Uterus (tissue), 4 donors: ENCODE results near the gene SUPT4H1. TPM values are rescaled to one million over a fixed set of nuclear protein-coding genes. Genes with fewer than 3 reads are reported as not detected.

Source experiments
- DNase-seq, 2 donors: peaks; one replicate each; pipeline ENCODE4 v3.0.0-alpha.2; 2019 to 2020
- H3K27ac ChIP-seq, 2 donors: fragments of 200-600 bp; sonication (generic); 1 replicate in 1 of 2; 2 replicates in 1 of 2; pipeline ENCODE4 v1.5.1; 2016 to 2018
- H3K27me3 ChIP-seq, 2 donors: fragments of 200-600 bp; sonication (generic); one replicate each; pipeline ENCODE4 v1.5.1; 2018 to 2019; ENCODE audit warnings: control low read depth in 1 of 2
- H3K36me3 ChIP-seq, 2 donors: fragments of 200-600 bp; sonication (generic); one replicate each; pipeline ENCODE4 v1.5.1; 2019; ENCODE audit warnings: control low read depth in 1 of 2
- H3K4me1 ChIP-seq, 2 donors: fragments of 200-600 bp; sonication (generic); one replicate each; pipeline ENCODE4 v1.5.1; 2018 to 2019; ENCODE audit warnings: control low read depth in 1 of 2
- H3K4me3 ChIP-seq, 2 donors: fragments of 200-600 bp; sonication (generic); 1 replicate in 1 of 2; 2 replicates in 1 of 2; pipeline ENCODE4 v1.5.1; 2018 to 2019; ENCODE audit warnings: mild to moderate bottlenecking in 1 of 2
- H3K9me3 ChIP-seq, 2 donors: fragments of 200-600 bp; sonication (generic); one replicate each; pipeline ENCODE4 v1.5.1; 2019; ENCODE audit warnings: control low read depth in 1 of 2
- POLR2A ChIP-seq, 2 donors: fragments of 450-650 bp; IDR thresholded peaks; one replicate each; pipeline ENCODE4 v1.6.1; 2016; ENCODE audit warnings: antibody characterized with exemption in 2 of 2, mild to moderate bottlenecking in 1 of 2, moderate library complexity in 1 of 2
- intact Hi-C: fragments of 100-400 bp; cut with DNase I; formaldehyde crosslinking; loops from one replicate; pipeline ENCODE4 v1.15.1; 2023; ENCODE audit warnings: low total_unique reads
- total RNA-seq, 4 donors: library from RNA; depleted of rRNA in 3 of 4; stranded (reverse); fragments of >200 nt in 3 of 4; gene quantifications; one replicate each; pipeline versions ENCODE4 v1.1.0 to v1.2.4, GENCODE V29; 2014 to 2023
- TF ChIP-seq, protein P1 (sequence below), 4 experiments: fragments of 200-600 bp in 2 of 4; fragments of 450-650 bp in 2 of 4; sonication (generic) in 2 of 4; IDR thresholded peaks; one replicate each; pipeline ENCODE4 v1.5.1; 2016 to 2019; ENCODE audit warnings: antibody characterized with exemption in 4 of 4, mild to moderate bottlenecking in 2 of 4, moderate library complexity in 1 of 4
- donor health status: DM: yes; HTN: yes; CAD: no.

Gene SUPT4H1
- total RNA-seq, 4 donors from 2014 or later = 31.1 to 267 (median 98.1) TPM

DNA sequence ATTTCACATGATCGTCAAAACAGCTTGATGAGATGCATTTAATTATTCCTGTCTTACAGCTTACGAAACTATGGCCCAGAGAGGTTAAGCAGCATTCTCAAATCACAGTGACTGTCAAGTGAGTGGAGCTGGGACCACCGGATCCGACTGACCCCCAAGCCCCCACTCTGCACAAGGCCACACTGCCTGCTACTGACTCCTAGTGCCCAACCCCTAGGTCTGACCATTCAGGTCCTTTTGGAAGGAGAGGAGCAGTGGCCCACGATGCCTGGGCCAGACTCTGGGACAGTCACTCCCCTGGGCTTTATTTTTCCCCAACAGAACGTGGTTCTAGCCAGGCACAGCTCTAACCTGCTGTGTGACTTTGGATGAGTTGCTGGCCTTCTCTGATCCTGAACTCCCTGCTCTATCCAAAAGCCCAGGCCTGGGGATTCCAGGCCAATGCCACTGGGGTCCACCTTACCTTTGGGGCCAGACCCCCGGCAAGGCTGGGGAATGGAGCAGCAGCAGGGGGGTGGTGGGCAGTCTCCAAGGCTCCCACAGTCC is 33.3 kb downstream of the SUPT4H1 start:
- intact Hi-C loops = no loop called here
- Histone ChIP-seq H3K4me1 (no peaks in the 10 kb centered on the region), H3K27ac (no peak overlapping the region), H3K9me3 (no peaks in the 10 kb centered on the region), H3K36me3 (no peaks in the 10 kb centered on the region), H3K4me3 (no peak overlapping the region), H3K27me3 (no peaks in the 10 kb centered on the region)
- DNase-seq = peak; percentile 3 to 9
- TF ChIP-seq, protein P1, sequence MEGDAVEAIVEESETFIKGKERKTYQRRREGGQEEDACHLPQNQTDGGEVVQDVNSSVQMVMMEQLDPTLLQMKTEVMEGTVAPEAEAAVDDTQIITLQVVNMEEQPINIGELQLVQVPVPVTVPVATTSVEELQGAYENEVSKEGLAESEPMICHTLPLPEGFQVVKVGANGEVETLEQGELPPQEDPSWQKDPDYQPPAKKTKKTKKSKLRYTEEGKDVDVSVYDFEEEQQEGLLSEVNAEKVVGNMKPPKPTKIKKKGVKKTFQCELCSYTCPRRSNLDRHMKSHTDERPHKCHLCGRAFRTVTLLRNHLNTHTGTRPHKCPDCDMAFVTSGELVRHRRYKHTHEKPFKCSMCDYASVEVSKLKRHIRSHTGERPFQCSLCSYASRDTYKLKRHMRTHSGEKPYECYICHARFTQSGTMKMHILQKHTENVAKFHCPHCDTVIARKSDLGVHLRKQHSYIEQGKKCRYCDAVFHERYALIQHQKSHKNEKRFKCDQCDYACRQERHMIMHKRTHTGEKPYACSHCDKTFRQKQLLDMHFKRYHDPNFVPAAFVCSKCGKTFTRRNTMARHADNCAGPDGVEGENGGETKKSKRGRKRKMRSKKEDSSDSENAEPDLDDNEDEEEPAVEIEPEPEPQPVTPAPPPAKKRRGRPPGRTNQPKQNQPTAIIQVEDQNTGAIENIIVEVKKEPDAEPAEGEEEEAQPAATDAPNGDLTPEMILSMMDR (IDR thresholded peaks at IDR 0.05) = no peak
- no peak for TF ChIP-seq POLR2A (IDR thresholded peaks at IDR 0.05)

DNA sequence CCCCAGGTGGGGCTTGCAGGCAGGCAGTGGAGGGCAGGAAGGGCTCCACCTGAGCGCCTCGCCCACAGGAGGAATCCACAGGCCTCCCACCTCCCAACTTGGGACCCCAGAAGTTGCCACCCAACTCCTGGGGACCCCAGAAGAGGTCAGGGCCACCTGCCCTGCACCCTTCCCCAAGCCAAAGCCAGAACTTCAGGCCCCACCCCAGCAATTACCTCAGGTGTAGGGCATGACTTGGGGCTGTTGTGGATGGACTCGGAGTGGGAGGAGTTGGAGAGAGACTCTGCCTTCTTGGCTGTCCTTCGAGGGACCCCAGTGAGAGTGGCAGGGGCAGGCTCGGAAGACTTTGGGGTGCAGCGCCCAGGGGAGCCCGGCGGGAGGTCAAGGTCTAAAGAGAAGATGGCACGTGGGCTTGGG is 33.9 kb downstream of the SUPT4H1 start:
- Histone ChIP-seq H3K36me3 (no peaks in the 10 kb centered on the region), H3K4me3 (no peak overlapping the region), H3K4me1 (no peaks in the 10 kb centered on the region), H3K9me3 (no peaks in the 10 kb centered on the region), H3K27me3 (no peaks in the 10 kb centered on the region), H3K27ac (no peak overlapping the region)
- intact Hi-C loops = no loop called here
- DNase-seq = peak; percentile 8 to 11
- TF ChIP-seq, protein P1 (IDR thresholded peaks at IDR 0.05) = no peak
- TF ChIP-seq POLR2A (IDR thresholded peaks at IDR 0.05) = no peak

DNA sequence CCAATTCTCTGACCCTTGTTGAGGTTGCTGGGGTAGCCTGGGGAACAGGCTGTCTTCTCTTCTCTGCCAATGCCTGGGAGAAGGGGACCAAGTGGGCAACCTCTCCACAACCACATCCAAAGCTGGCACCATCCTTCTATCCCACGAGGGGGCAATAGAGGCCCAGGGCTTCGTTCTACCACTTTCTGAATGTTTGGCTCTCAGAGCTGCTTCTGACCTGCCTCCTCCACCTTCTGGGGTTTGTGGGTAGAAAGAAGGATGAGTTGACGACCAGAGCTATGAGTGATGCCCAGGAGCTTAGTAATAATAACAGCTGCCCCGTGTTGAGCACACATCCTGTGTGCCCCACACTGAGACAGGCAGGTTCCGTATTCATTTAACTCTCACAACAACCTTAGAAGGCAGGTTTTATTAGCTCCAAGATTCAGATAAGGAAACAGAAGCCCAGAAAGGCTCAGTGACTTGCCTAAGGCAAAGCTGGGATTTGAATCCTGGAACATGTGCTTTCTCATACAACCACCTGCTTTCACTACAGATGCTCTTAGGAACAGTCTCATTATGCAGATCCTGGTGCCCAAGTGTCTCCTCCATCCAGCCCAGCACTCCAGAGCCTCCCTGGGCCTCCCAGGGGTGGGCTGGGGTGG is 34.5 kb downstream of the SUPT4H1 start:
- no peaks in the 10 kb centered on the region for H3K4me1 ChIP-seq
- no peak overlapping the region for H3K4me3 ChIP-seq
- H3K9me3 ChIP-seq = no peaks in the 10 kb centered on the region
- peak; percentile 17 to 22 for DNase-seq
- H3K27ac ChIP-seq = no peak overlapping the region
- no peaks in the 10 kb centered on the region for H3K36me3 ChIP-seq
- no peaks in the 10 kb centered on the region for H3K27me3 ChIP-seq
- intact Hi-C loops = no loop called here
- TF ChIP-seq, protein P1 (IDR thresholded peaks at IDR 0.05) = peak; percentile 16 to 41 (median 32)
- no peak for TF ChIP-seq POLR2A (IDR thresholded peaks at IDR 0.05)

DNA sequence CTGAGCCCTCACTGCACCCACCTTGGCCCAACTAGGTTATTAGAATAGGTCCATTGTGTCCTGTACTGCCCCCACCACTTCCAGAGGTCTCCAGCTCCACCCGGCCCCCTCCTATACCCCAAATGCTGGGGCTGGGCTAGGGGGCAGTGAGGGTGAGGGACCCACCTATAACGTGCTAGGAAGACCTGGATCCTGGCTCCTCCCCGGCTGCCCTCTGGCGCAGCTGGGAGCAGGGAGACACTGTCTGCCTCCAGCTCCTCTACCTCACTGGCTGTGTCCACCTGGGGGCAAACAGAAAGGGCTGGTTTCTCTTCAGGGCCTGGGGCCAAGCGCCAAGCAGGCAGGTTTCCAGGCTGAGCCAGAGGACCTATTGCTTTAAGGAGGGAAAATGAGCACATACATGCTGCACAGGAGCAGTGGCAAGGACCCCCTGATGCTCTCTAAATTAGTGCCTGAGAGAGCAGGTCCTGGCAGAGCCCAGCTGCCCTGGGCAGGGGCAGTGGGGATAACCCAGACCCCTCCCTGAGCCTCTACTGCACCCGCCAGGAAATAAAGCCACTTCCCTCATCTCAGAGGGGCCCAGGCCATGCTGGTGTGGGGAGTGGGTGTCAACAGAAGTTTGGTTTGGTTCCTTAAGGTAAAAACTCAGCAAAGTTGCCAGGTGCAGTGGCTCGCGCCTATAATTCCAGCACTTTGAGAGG is 35.6 kb downstream of the SUPT4H1 start:
- TF ChIP-seq POLR2A (IDR thresholded peaks at IDR 0.05) = no peak
- TF ChIP-seq, protein P1 (IDR thresholded peaks at IDR 0.05) = no peak
- no peak overlapping the region for H3K4me3 ChIP-seq
- peak in 1 of 2 donors; percentile 6 for DNase-seq
- no peaks in the 10 kb centered on the region for H3K4me1 ChIP-seq
- no peaks in the 10 kb centered on the region for H3K27me3 ChIP-seq
- no peaks in the 10 kb centered on the region for H3K9me3 ChIP-seq
- H3K27ac ChIP-seq = no peak overlapping the region
- intact Hi-C loops = no loop called here
- H3K36me3 ChIP-seq = no peaks in the 10 kb centered on the region

DNA sequence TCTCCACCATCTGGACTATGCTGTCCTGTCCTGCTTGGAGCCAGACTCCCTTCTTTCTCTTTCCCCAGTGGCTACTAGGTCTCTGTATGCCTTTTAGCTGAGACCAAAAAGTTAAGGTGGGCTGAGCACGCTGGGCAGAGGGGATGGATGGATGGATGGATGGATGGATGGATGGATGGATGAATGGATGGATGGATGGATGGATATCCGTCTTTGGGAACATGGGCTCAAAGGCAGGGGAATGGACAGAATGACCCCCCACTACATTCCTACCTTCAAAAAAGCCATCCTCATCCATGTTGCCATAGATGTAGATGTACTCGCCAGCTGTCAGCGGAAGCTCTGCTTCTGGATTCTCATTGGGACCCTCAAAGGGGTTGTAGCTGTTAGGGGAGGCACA is 36.3 kb downstream of the SUPT4H1 start:
- TF ChIP-seq POLR2A (IDR thresholded peaks at IDR 0.05) = no peak
- TF ChIP-seq, protein P1 (IDR thresholded peaks at IDR 0.05) = no peak
- no peak for DNase-seq
- H3K4me1 ChIP-seq = no peaks in the 10 kb centered on the region
- no peaks in the 10 kb centered on the region for H3K9me3 ChIP-seq
- no peak overlapping the region for H3K4me3 ChIP-seq
- intact Hi-C loops = no loop called here
- H3K27me3 ChIP-seq = no peaks in the 10 kb centered on the region
- no peak overlapping the region for H3K27ac ChIP-seq
- no peaks in the 10 kb centered on the region for H3K36me3 ChIP-seq
